K562 (cell line): ENCODE results near the gene TBC1D1. TPM values are rescaled to one million over a fixed set of nuclear protein-coding genes. Genes with fewer than 3 reads are reported as not detected.

ENCODE experiments used
- ATAC-seq: fragments of 200-7000 bp; cut with Tn5 transposase; 3 replicates; pipeline ENCODE4 v1.9.1; 2020; ENCODE audit warnings: moderate library complexity
- BruUV-seq: library from RNA; stranded (reverse); fragments of 400-500 nt; replicated peaks from 2 replicates; lab custom pipeline; 2021; lab: Mats Ljungman, UMichigan
- CTCF ChIA-PET: fragments of 300-600 bp; formaldehyde crosslinking; extraction: SDS; loops from one replicate; lab custom pipeline; 2021; ENCODE audit warnings: low intra/inter-chr PET ratio; lab: Yijun Ruan, JAX
- POLR2A ChIA-PET: fragments of 300-600, 350-650 bp; sonication (Branson Sonifier 250); formaldehyde crosslinking; extraction: SDS; loops from one replicate; lab custom pipeline; 2021; ENCODE audit warnings: antibody characterized with exemption, inconsistent platforms; lab: Yijun Ruan, JAX
- DNase-seq, 4 experiments: peaks; one replicate each; pipeline versions ENCODE4 v3.0.0 to v3.0.0-alpha.2; 2011 to 2018; ENCODE audit warnings: low spot score in 3 of 4, mixed read lengths in 3 of 4; ENCODE audit errors: extremely low read depth in 1 of 4
- FAIRE-seq: peaks from 2 replicates; lab custom pipeline; 2011; peaks lifted over from hg19 to GRCh38; lab: Jason Lieb, UNC
- H2AFZ ChIP-seq: 2 replicates; pipeline ENCODE4 v1.6.0; 2011; ENCODE audit warnings: low read depth, low read length, control low read depth, inconsistent platforms
- H3K27ac ChIP-seq: fragments of 200-600 bp; 3 replicates; pipeline ENCODE4 v1.8.0; 2011; ENCODE audit warnings: low read depth, mild to moderate bottlenecking, control low read depth, inconsistent platforms, low read length, moderate library complexity, mixed read lengths; ENCODE audit errors: extremely low read depth
- H3K27me3 ChIP-seq, 2 experiments: fragments of 300-600 bp in 1 of 2; 2 replicates in 1 of 2; 3 replicates in 1 of 2; pipeline versions ENCODE4 v1.6.0 to v1.8.0; 2011; ENCODE audit warnings: inconsistent platforms in 2 of 2, low read length in 2 of 2, mild to moderate bottlenecking in 1 of 2, mixed read lengths in 1 of 2, moderate library complexity in 1 of 2; ENCODE audit not compliant: control insufficient read depth in 2 of 2, insufficient read depth in 2 of 2
- H3K36me3 ChIP-seq: fragments of 300-600 bp; 3 replicates; pipeline ENCODE4 v1.8.0; 2011; ENCODE audit warnings: mild to moderate bottlenecking, low read length, inconsistent platforms; ENCODE audit not compliant: control insufficient read depth, insufficient read depth
- H3K4me1 ChIP-seq, 2 experiments: fragments of 200-600 bp in 1 of 2; replicated peaks in 1 of 2; 2 replicates in 1 of 2; 3 replicates in 1 of 2; pipeline versions ENCODE4 v1.5.1 to v1.8.0; 2011; ENCODE audit warnings: inconsistent platforms in 2 of 2, low read length in 2 of 2, mild to moderate bottlenecking in 1 of 2, mixed read lengths in 1 of 2, moderate library complexity in 1 of 2; ENCODE audit not compliant: control insufficient read depth in 2 of 2, insufficient read depth in 2 of 2
- H3K4me2 ChIP-seq: 2 replicates; pipeline ENCODE4 v1.6.1; 2011; ENCODE audit warnings: low read length, control low read depth, inconsistent platforms, mixed read lengths; ENCODE audit not compliant: insufficient read depth
- H3K4me3 ChIP-seq: fragments of 200-600 bp; sonication (generic), shearing (Covaris generic); 2 replicates; pipeline ENCODE4 v1.5.1; 2016; ENCODE audit warnings: control low read depth, inconsistent platforms
- H3K79me2 ChIP-seq: fragments of 200-600 bp; 3 replicates; pipeline ENCODE4 v1.8.0; 2011; ENCODE audit warnings: low read length, inconsistent platforms; ENCODE audit not compliant: control insufficient read depth, insufficient read depth
- H3K9ac ChIP-seq, 2 experiments: 2 replicates each; pipeline versions ENCODE4 v1.6.0 to v1.6.1; 2011; ENCODE audit warnings: low read depth in 2 of 2, low read length in 2 of 2, control low read depth in 1 of 2, inconsistent platforms in 1 of 2, mild to moderate bottlenecking in 1 of 2, mixed read lengths in 1 of 2; ENCODE audit not compliant: insufficient read depth in 1 of 2
- H3K9me1 ChIP-seq: one replicate; pipeline ENCODE4 v1.6.0; 2011; ENCODE audit warnings: inconsistent platforms, mild to moderate bottlenecking, low read length, moderate library complexity; ENCODE audit not compliant: control insufficient read depth, insufficient read depth
- H3K9me3 ChIP-seq: replicated peaks from 2 replicates; pipeline ENCODE4 v1.5.1; 2011; ENCODE audit warnings: low read depth, low read length, inconsistent platforms; ENCODE audit not compliant: control insufficient read depth, insufficient read depth
- H4K20me1 ChIP-seq: replicated peaks from 2 replicates; pipeline ENCODE4 v1.6.1; 2011; ENCODE audit warnings: low read length, inconsistent platforms, mixed read lengths; ENCODE audit not compliant: control insufficient read depth, insufficient read depth
- EZH2 ChIP-seq: IDR thresholded peaks from 2 replicates; pipeline ENCODE4 v1.6.1; 2012; ENCODE audit warnings: low read depth, mild to moderate bottlenecking, inconsistent platforms, low read length, borderline replicate concordance
- FOXJ3 ChIP-seq: sonication (generic); formaldehyde crosslinking; IDR thresholded peaks from 2 replicates; pipeline ENCODE4 v1.4.0; 2020; ENCODE audit warnings: mild to moderate bottlenecking, missing genetic modification reagents
- HNRNPL ChIP-seq: fragments of 200-400 bp; formaldehyde crosslinking; IDR thresholded peaks from 2 replicates; pipeline ENCODE4 v1.6.1; 2017; ENCODE audit warnings: low read depth, mild to moderate bottlenecking, low read length
- KAT2B ChIP-seq: IDR thresholded peaks from one replicate; pipeline ENCODE4 v1.6.1; 2012; ENCODE audit warnings: low read depth, mild to moderate bottlenecking, control low read depth, inconsistent platforms, low read length, moderate library complexity
- MAZ ChIP-seq, 2 experiments: fragments of 450-650 bp in 1 of 2; sonication (generic) in 1 of 2; formaldehyde crosslinking; IDR thresholded peaks in 1 of 2; conservative IDR thresholded peaks in 1 of 2; 2 replicates each; pipeline versions ENCODE4 v1.4.0 to v1.5.0; 2020; ENCODE audit warnings: mild to moderate bottlenecking in 1 of 2, missing genetic modification reagents in 1 of 2
- PTRF ChIP-seq: fragments of 450-650 bp; IDR thresholded peaks from 2 replicates; pipeline ENCODE4 v1.6.1; 2016; ENCODE audit warnings: mild to moderate bottlenecking, missing genetic modification characterization, missing compliant biosample characterization
- RB1 ChIP-seq: fragments of 450-650 bp; IDR thresholded peaks from 2 replicates; pipeline ENCODE4 v1.6.1; 2017; ENCODE audit warnings: low read depth, mild to moderate bottlenecking
- ZBTB11 ChIP-seq, 3 experiments: fragments of 200-800 bp in 1 of 3; fragments of 250-450 bp in 1 of 3; fragments of 450-650 bp in 1 of 3; sonication (Bioruptor Pico) in 1 of 3; sonication (Bioruptor generic) in 1 of 3; formaldehyde crosslinking in 1 of 3; IDR thresholded peaks; 2 replicates each; pipeline versions ENCODE4 v1.6.1 to v1.8.0; 2016 to 2022; ENCODE audit warnings: mild to moderate bottlenecking in 2 of 3, missing genetic modification characterization in 2 of 3, missing compliant biosample characterization in 1 of 3, moderate library complexity in 1 of 3
- ZNF121 ChIP-seq: sonication (generic); formaldehyde crosslinking; conservative IDR thresholded peaks from 2 replicates; pipeline ENCODE4 v1.8.0; 2022; ENCODE audit warnings: missing genetic modification reagents
- ZNF133 ChIP-seq: fragments of 250-450 bp; sonication (Bioruptor Pico); IDR thresholded peaks from 2 replicates; pipeline ENCODE4 v1.4.0; 2020; ENCODE audit warnings: mild to moderate bottlenecking
- ZNF232 ChIP-seq: sonication (generic); formaldehyde crosslinking; IDR thresholded peaks from 2 replicates; pipeline ENCODE4 v1.8.0; 2022; ENCODE audit warnings: mild to moderate bottlenecking, missing genetic modification reagents
- ZNF561 ChIP-seq: fragments of 450-650 bp; formaldehyde crosslinking; conservative IDR thresholded peaks from 2 replicates; pipeline ENCODE4 v1.4.0; 2020; ENCODE audit warnings: mild to moderate bottlenecking, moderate library complexity
- ZNF717 ChIP-seq: fragments of 250-450 bp; sonication (Bioruptor Pico); IDR thresholded peaks from 2 replicates; pipeline ENCODE4 v1.5.0; 2021
- WGBS: fragments of 100-300 bp; shearing (Covaris generic); methylation state at CpG from one replicate; pipeline ENCODE4 v1.1.6; 2016; ENCODE audit warnings: low coverage, mixed read lengths; ENCODE audit not compliant: insufficient coverage; ENCODE audit errors: missing lambda C conversion rate; 5-methylcytosine and 5-hydroxymethylcytosine counted together
- in situ Hi-C: fragments of 300-500 bp; cut with MboI; formaldehyde crosslinking; loops from 4 replicates; pipeline ENCODE4 v1.15.0; 2018; ENCODE audit warnings: inconsistent platforms, mixed read lengths
- intact Hi-C: fragments of 100-400 bp; cut with micrococcal nuclease; formaldehyde crosslinking; loops from 2 replicates; pipeline ENCODE4 v1.14.2; 2022
- polyA plus RNA-seq, 8 experiments: library from polyadenylated mRNA; depleted of rRNA in 4 of 8; stranded (reverse) in 5 of 8; unstranded in 3 of 8; fragments of >200 nt; fragmentation: Nextera tagmentation in 2 of 8; fragmentation: Illumina TruSeq in 1 of 8; extraction: Ambion mirVana in 2 of 8; extraction: Trizol in 1 of 8; gene quantifications; 2 replicates each; pipeline versions ENCODE4 v1.2.1 to v1.2.3, GENCODE V29; 2011 to 2014; ENCODE audit warnings: inconsistent platforms in 1 of 8, missing spikeins in 1 of 8
- total RNA-seq, 7 experiments: library from RNA; depleted of rRNA in 6 of 7; stranded (reverse); fragments of >200 nt in 6 of 7; fragmentation: Illumina TruSeq in 2 of 7; extraction: Trizol in 2 of 7; gene quantifications; 2 replicates each; pipeline versions ENCODE4 v1.2.1 to v1.2.3, GENCODE V29; 2011 to 2021; ENCODE audit warnings: low replicate concordance in 1 of 7
- TF ChIP-seq, protein P1 (sequence below): fragments of 250-450 bp; sonication (Bioruptor Pico); IDR thresholded peaks from 2 replicates; pipeline ENCODE4 v1.4.0; 2020; ENCODE audit warnings: mild to moderate bottlenecking, moderate library complexity

The TBC1D1 gene
- total and polyA plus RNA-seq, 9 of the 15 experiments (the other 6 are each of a cell fraction or from before 2014, with no cell fraction given): 0.59 to 14.2 (median 8.8) TPM

GRCh38 chr4:38188136-38188535 lies 297.3 kb downstream of the TBC1D1 start (continued):
- TF ChIP-seq, protein P1, sequence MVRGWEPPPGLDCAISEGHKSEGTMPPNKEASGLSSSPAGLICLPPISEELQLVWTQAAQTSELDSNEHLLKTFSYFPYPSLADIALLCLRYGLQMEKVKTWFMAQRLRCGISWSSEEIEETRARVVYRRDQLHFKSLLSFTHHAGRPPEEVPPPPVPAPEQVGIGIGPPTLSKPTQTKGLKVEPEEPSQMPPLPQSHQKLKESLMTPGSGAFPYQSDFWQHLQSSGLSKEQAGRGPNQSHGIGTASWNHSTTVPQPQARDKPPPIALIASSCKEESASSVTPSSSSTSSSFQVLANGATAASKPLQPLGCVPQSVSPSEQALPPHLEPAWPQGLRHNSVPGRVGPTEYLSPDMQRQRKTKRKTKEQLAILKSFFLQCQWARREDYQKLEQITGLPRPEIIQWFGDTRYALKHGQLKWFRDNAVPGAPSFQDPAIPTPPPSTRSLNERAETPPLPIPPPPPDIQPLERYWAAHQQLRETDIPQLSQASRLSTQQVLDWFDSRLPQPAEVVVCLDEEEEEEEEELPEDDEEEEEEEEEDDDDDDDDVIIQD (CRISPR knock-in tag): no peak
- TF ChIP-seq ZNF121 (no peak), HNRNPL (no peak), KAT2B (no peak)
- TF ChIP-seq, all 486 proteins: peak for 0

GRCh38 chr4:38188631-38189101 lies 297.8 kb downstream of the TBC1D1 start:
- FAIRE-seq: no peak
- no peak for DNase-seq
- Histone ChIP-seq H3K27me3 (peaks cover 0 to 5% of the 10 kb centered on the region in 2 experiments; a peak in 1 of 5 replicates), H3K79me2 (no peaks in the 10 kb centered on the region), H2AFZ (no peak overlapping the region), H3K36me3 (no peaks in the 10 kb centered on the region), H3K27ac (no peak overlapping the region), H3K9me1 (no peaks in the 10 kb centered on the region), H3K4me3 (no peak overlapping the region), H3K9ac (no peak overlapping the region), H4K20me1 (no peaks in the 10 kb centered on the region), H3K4me2 (no peak overlapping the region), H3K4me1 (no peaks in the 10 kb centered on the region; a peak in 1 of 5 replicates), H3K9me3 (no peaks in the 10 kb centered on the region)
- WGBS: 34% methylated on average over 12 of the region's 12 CpGs
- POLR2A ChIA-PET: interaction anchor here (0.6 kb wide), 1 partner anchor 34 kb away, joined by 3 read pairs; no protein-coding TSS in a partner anchor
- CTCF ChIA-PET: no interaction called here
- intact Hi-C loops: no loop called here
- TF ChIP-seq FOXJ3 (CRISPR knock-in tag) (no peak), PTRF (no peak), ZNF561 (no peak), ZNF232 (CRISPR knock-in tag) (no peak), RB1 (no peak), MAZ (CRISPR knock-in tag; conservative IDR thresholded peaks at IDR 0.05 in 1 of 2, IDR thresholded peaks at IDR 0.05 in 1 of 2) (no peak), EZH2 (no peak), ZNF133 (CRISPR knock-in tag) (no peak), ZBTB11 (CRISPR knock-in tag; IDR thresholded peaks at IDR 0.05) (no peak), ZNF717 (CRISPR knock-in tag) (no peak)
- in situ Hi-C loops: no loop called here
- ATAC-seq: no peak
- no TSS peak for BruUV-seq
